ENCODE results near the gene LILRB5. TPM values are rescaled to one million over a fixed set of nuclear protein-coding genes. Genes with fewer than 3 reads are reported as not detected.
"Not testable (repeated sequence)": the region's sequence is repeated elsewhere in the genome, so short reads cannot be mapped to it uniquely, and the experiment has no call there.

Gene LILRB5
- total RNA-seq, 4 donors from 2014 or later: 6.1 to 17.6 (median 9.7) TPM

- no peaks in the 10 kb centered on the region for H3K36me3 ChIP-seq
- no peak overlapping the region for H3K27ac ChIP-seq
- DNase-seq: peak in 1 of 3 donors; percentile 34
- no peaks in the 10 kb centered on the region for H3K27me3 ChIP-seq
- no peak for TF ChIP-seq CTCF (IDR thresholded peaks at IDR 0.05)
- no peak for TF ChIP-seq POLR2A (IDR thresholded peaks at IDR 0.05)
- no peak overlapping the region for H3K4me3 ChIP-seq
- H3K4me1 ChIP-seq: no peaks in the 10 kb centered on the region
- H3K9me3 ChIP-seq: no peaks in the 10 kb centered on the region
Observed at GRCh38 chr19:54218960-54219661, 38.0 kb downstream of the LILRB5 start.

GRCh38 chr19:54218259-54218658, 38.8 kb downstream of the LILRB5 start:
- H3K4me1 ChIP-seq: no peaks in the 10 kb centered on the region
- H3K27me3 ChIP-seq: no peaks in the 10 kb centered on the region
- peak in 1 of 3 donors; percentile 40 for DNase-seq
- H3K4me3 ChIP-seq: no peak overlapping the region
- no peak overlapping the region for H3K27ac ChIP-seq
- H3K36me3 ChIP-seq: no peaks in the 10 kb centered on the region
- no peaks in the 10 kb centered on the region for H3K9me3 ChIP-seq
- TF ChIP-seq CTCF (IDR thresholded peaks at IDR 0.05): no peak
- no peak for TF ChIP-seq POLR2A (IDR thresholded peaks at IDR 0.05)

GRCh38 chr19:54217517-54218247, 39.4 kb downstream of the LILRB5 start:
- not testable (repeated sequence) for H3K27ac ChIP-seq, H3K36me3 ChIP-seq, H3K4me1 ChIP-seq, H3K9me3 ChIP-seq, H3K27me3 ChIP-seq, H3K4me3 ChIP-seq
- peak in 1 of 3 donors; percentile 26 for DNase-seq

- no peak overlapping the region for H3K27ac ChIP-seq
- no peaks in the 10 kb centered on the region for H3K4me1 ChIP-seq
- H3K36me3 ChIP-seq: no peaks in the 10 kb centered on the region
- H3K27me3 ChIP-seq: no peaks in the 10 kb centered on the region
- TF ChIP-seq CTCF (IDR thresholded peaks at IDR 0.05): no peak
- no peak for TF ChIP-seq POLR2A (IDR thresholded peaks at IDR 0.05)
- DNase-seq: peak in 1 of 3 donors; percentile 42
- H3K4me3 ChIP-seq: no peak overlapping the region
- H3K9me3 ChIP-seq: no peaks in the 10 kb centered on the region
Observed at GRCh38 chr19:54216869-54217268, 40.2 kb downstream of the LILRB5 start.

- H3K4me3 ChIP-seq, H3K9me3 ChIP-seq, H3K4me1 ChIP-seq, H3K27ac ChIP-seq, H3K36me3 ChIP-seq, H3K27me3 ChIP-seq, DNase-seq: not testable (repeated sequence)
Observed at GRCh38 chr19:54214734-54215133, 42.3 kb downstream of the LILRB5 start.

- peaks cover 1 to 14% (median 6%) of the 10 kb centered on the region in 4 donors for H3K4me1 ChIP-seq
- not testable (repeated sequence) for H3K36me3 ChIP-seq, H3K27ac ChIP-seq, H3K27me3 ChIP-seq, DNase-seq, H3K4me3 ChIP-seq, H3K9me3 ChIP-seq
Observed at GRCh38 chr19:54214217-54214616, 42.9 kb downstream of the LILRB5 start.

GRCh38 chr19:54211235-54211634, 45.8 kb downstream of the LILRB5 start:
- no peak for DNase-seq
- H3K4me3 ChIP-seq: peak overlapping the region in 1 of 4 donors; percentile 5
- H3K27ac ChIP-seq: peak overlapping the region in 2 of 4 donors; percentile 83 to 87
- H3K27me3 ChIP-seq: no peaks in the 10 kb centered on the region
- no peaks in the 10 kb centered on the region for H3K9me3 ChIP-seq
- peaks cover 0 to 19% (median 0%) of the 10 kb centered on the region in 3 donors for H3K36me3 ChIP-seq
- peaks cover 10 to 43% (median 19%) of the 10 kb centered on the region in 4 donors for H3K4me1 ChIP-seq
- TF ChIP-seq POLR2A (IDR thresholded peaks at IDR 0.05): no peak
- TF ChIP-seq CTCF (IDR thresholded peaks at IDR 0.05): no peak
